DND-41 (cell line): ENCODE measurements around the gene SYNE1.

Experiments
- ATAC-seq: fragments of 200-7000 bp; cut with Tn5 transposase; 3 replicates; pipeline ENCODE4 v1.9.1; 2021; ENCODE audit warnings: low read depth; ENCODE audit not compliant: insufficient read depth
- DNase-seq: peaks from one replicate; pipeline ENCODE4 v3.0.0-alpha.2; 2020
- H2AFZ ChIP-seq: 2 replicates; pipeline ENCODE4 v1.6.0; 2012; ENCODE audit warnings: low read depth, low read length
- H3K27ac ChIP-seq: 2 replicates; pipeline ENCODE4 v1.5.1; 2012; ENCODE audit warnings: low read length, inconsistent platforms
- H3K27me3 ChIP-seq: fragments of 200-600 bp; sonication (generic); 2 replicates; pipeline ENCODE4 v1.6.0; 2012; ENCODE audit warnings: low read length, mild to moderate bottlenecking, inconsistent platforms; ENCODE audit not compliant: insufficient read depth, poor library complexity
- H3K36me3 ChIP-seq: 2 replicates; pipeline ENCODE4 v1.5.1; 2012; ENCODE audit warnings: low read length, inconsistent platforms; ENCODE audit not compliant: insufficient read depth
- H3K4me1 ChIP-seq: 2 replicates; pipeline ENCODE4 v1.5.1; 2012; ENCODE audit warnings: mild to moderate bottlenecking, low read length; ENCODE audit not compliant: insufficient read depth
- H3K4me2 ChIP-seq: 2 replicates; pipeline ENCODE4 v1.6.0; 2012; ENCODE audit warnings: mild to moderate bottlenecking, moderate library complexity, low read length, inconsistent platforms; ENCODE audit not compliant: insufficient read depth
- H3K4me3 ChIP-seq, 2 experiments: fragments of 200-600 bp in 1 of 2; shearing (Covaris generic) in 1 of 2; 2 replicates each; pipeline ENCODE4 v1.5.1; 2012 to 2016; ENCODE audit warnings: inconsistent platforms in 2 of 2, low read length in 2 of 2, mild to moderate bottlenecking in 2 of 2, low read depth in 1 of 2, moderate library complexity in 1 of 2
- H3K79me2 ChIP-seq: 2 replicates; pipeline ENCODE4 v1.6.0; 2012; ENCODE audit warnings: low read length, inconsistent platforms; ENCODE audit not compliant: insufficient read depth
- H3K9ac ChIP-seq: 2 replicates; pipeline ENCODE4 v1.6.0; 2012; ENCODE audit warnings: low read depth, mild to moderate bottlenecking, inconsistent platforms, low read length, moderate library complexity
- H3K9me3 ChIP-seq: 2 replicates; pipeline ENCODE4 v1.5.1; 2012; ENCODE audit warnings: low read length, moderate library complexity, mild to moderate bottlenecking, inconsistent platforms; ENCODE audit not compliant: insufficient read depth, severe bottlenecking
- H4K20me1 ChIP-seq: 2 replicates; pipeline ENCODE4 v1.6.0; 2012; ENCODE audit warnings: low read length; ENCODE audit not compliant: insufficient read depth
- CTCF ChIP-seq: IDR thresholded peaks from 2 replicates; pipeline ENCODE4 v1.5.1; 2012; ENCODE audit warnings: borderline replicate concordance, low read length, moderate library complexity, mild to moderate bottlenecking; ENCODE audit not compliant: poor library complexity, severe bottlenecking; ENCODE audit errors: extremely low read depth
- EZH2 ChIP-seq: IDR thresholded peaks from 3 replicates; pipeline ENCODE4 v1.6.1; 2012; ENCODE audit warnings: borderline replicate concordance, low read depth, mild to moderate bottlenecking, moderate library complexity, low read length, inconsistent platforms; ENCODE audit not compliant: severe bottlenecking

SYNE1 gene

GRCh38 chr6:152474354-152474753, 162.8 kb downstream of the SYNE1 start:
- H3K27ac ChIP-seq = no peak overlapping the region
- no peaks in the 10 kb centered on the region for H3K27me3 ChIP-seq
- H3K9me3 ChIP-seq = no peaks in the 10 kb centered on the region
- H3K79me2 ChIP-seq = no peaks in the 10 kb centered on the region
- no peak overlapping the region for H3K4me2 ChIP-seq
- ATAC-seq (no peak), DNase-seq (no peak)
- H3K9ac ChIP-seq = no peak overlapping the region
- no peaks in the 10 kb centered on the region for H3K36me3 ChIP-seq
- H3K4me3 ChIP-seq = no peak overlapping the region
- H3K4me1 ChIP-seq = no peaks in the 10 kb centered on the region
- H4K20me1 ChIP-seq = no peaks in the 10 kb centered on the region
- TF ChIP-seq EZH2 = no peak
- TF ChIP-seq CTCF = no peak
- H2AFZ ChIP-seq = no peak overlapping the region

- Histone ChIP-seq H3K4me1 (no peaks in the 10 kb centered on the region), H3K9ac (no peak overlapping the region)
- no peak for TF ChIP-seq CTCF
- TF ChIP-seq EZH2 = no peak
Measured at GRCh38 chr6:152472325-152472724, 164.8 kb downstream of the SYNE1 start.

GRCh38 chr6:152471456-152472265, 165.5 kb downstream of the SYNE1 start:
- H3K79me2 ChIP-seq = no peaks in the 10 kb centered on the region
- H3K27ac ChIP-seq = no peak overlapping the region
- H3K27me3 ChIP-seq = no peaks in the 10 kb centered on the region
- H4K20me1 ChIP-seq = no peaks in the 10 kb centered on the region
- H3K9ac ChIP-seq = no peak overlapping the region
- ATAC-seq (no peak), DNase-seq (no peak)
- H3K4me2 ChIP-seq = no peak overlapping the region
- no peak for TF ChIP-seq EZH2
- TF ChIP-seq CTCF = no peak
- no peaks in the 10 kb centered on the region for H3K4me1 ChIP-seq
- H2AFZ ChIP-seq = no peak overlapping the region
- H3K4me3 ChIP-seq = no peak overlapping the region
- H3K9me3 ChIP-seq = no peaks in the 10 kb centered on the region
- no peaks in the 10 kb centered on the region for H3K36me3 ChIP-seq

More at GRCh38 chr6:152472325-152472724, 164.8 kb downstream of the SYNE1 start:
- Histone ChIP-seq H4K20me1 (no peaks in the 10 kb centered on the region), H3K4me2 (no peak overlapping the region), H3K27me3 (no peaks in the 10 kb centered on the region), H3K9me3 (no peaks in the 10 kb centered on the region), H3K79me2 (no peaks in the 10 kb centered on the region), H3K36me3 (no peaks in the 10 kb centered on the region), H2AFZ (no peak overlapping the region), H3K27ac (no peak overlapping the region), H3K4me3 (no peak overlapping the region)
- DNase-seq = no peak
- ATAC-seq = no peak
